DND-41 (cell line): ENCODE measurements around the gene FGF9.

ENCODE experiments used
- CTCF ChIP-seq: IDR thresholded peaks from 2 replicates; pipeline ENCODE4 v1.5.1; 2012; ENCODE audit warnings: borderline replicate concordance, low read length, moderate library complexity, mild to moderate bottlenecking; ENCODE audit not compliant: poor library complexity, severe bottlenecking; ENCODE audit errors: extremely low read depth
- EZH2 ChIP-seq: IDR thresholded peaks from 3 replicates; pipeline ENCODE4 v1.6.1; 2012; ENCODE audit warnings: borderline replicate concordance, low read depth, mild to moderate bottlenecking, moderate library complexity, low read length, inconsistent platforms; ENCODE audit not compliant: severe bottlenecking

GRCh38 chr13:21685485-21686064 is 14.7 kb downstream of the FGF9 start:
- TF ChIP-seq CTCF = no peak
- TF ChIP-seq EZH2 = no peak
